CD4-positive, alpha-beta T cell (primary cell): ENCODE results near the gene MNDA. TPM values are rescaled to one million over a fixed set of nuclear protein-coding genes. Genes with fewer than 3 reads are reported as not detected.

Experiments used
- ATAC-seq: fragments of 200-7000 bp; cut with Tn5 transposase; one replicate; pipeline ENCODE4 v1.10.0; 2022; ENCODE audit warnings: mild to moderate bottlenecking; ENCODE audit not compliant: poor library complexity
- CTCF ChIA-PET: fragments of 350-600 bp; sonication (Branson Sonifier 250); formaldehyde crosslinking; loops from one replicate; lab custom pipeline; 2021; ENCODE audit warnings: antibody characterized with exemption, inconsistent platforms; lab: Charles Lee
- POLR2A ChIA-PET: fragments of 350-600 bp; sonication (Branson Sonifier 250); formaldehyde crosslinking; loops from one replicate; lab custom pipeline; 2021; ENCODE audit warnings: antibody characterized with exemption, inconsistent platforms; lab: Charles Lee
- DNase-seq, 14 experiments: peaks; one replicate each; pipeline ENCODE4 v3.0.0-alpha.2; 2013 to 2020; ENCODE audit warnings: mixed read lengths in 2 of 14
- H3K27ac ChIP-seq, 2 donors: one replicate each; pipeline versions ENCODE4 v1.5.1 to v1.7.0; 2013; ENCODE audit warnings: low read length in 2 of 2, low read depth in 1 of 2, mild to moderate bottlenecking in 1 of 2
- H3K27me3 ChIP-seq, 2 experiments: 1 replicate in 1 of 2; 2 replicates in 1 of 2; pipeline versions ENCODE4 v1.6.1 to v1.7.0; 2013; ENCODE audit warnings: low read length in 2 of 2, control low read depth in 1 of 2, mild to moderate bottlenecking in 1 of 2, moderate library complexity in 1 of 2; ENCODE audit not compliant: insufficient read depth in 2 of 2, control insufficient read depth in 1 of 2
- H3K36me3 ChIP-seq: one replicate; pipeline ENCODE4 v1.6.1; 2013; ENCODE audit warnings: low read length, control low read depth; ENCODE audit not compliant: insufficient read depth
- H3K4me1 ChIP-seq: one replicate; pipeline ENCODE4 v1.6.1; 2013; ENCODE audit warnings: low read length, control low read depth; ENCODE audit not compliant: insufficient read depth
- H3K4me3 ChIP-seq: one replicate; pipeline ENCODE4 v1.5.1; 2013; ENCODE audit warnings: mild to moderate bottlenecking, low read length, moderate library complexity
- H3K9me3 ChIP-seq, 2 experiments: 1 replicate in 1 of 2; 2 replicates in 1 of 2; pipeline versions ENCODE4 v1.6.1 to v1.7.0; 2013; ENCODE audit warnings: low read length in 2 of 2, mild to moderate bottlenecking in 2 of 2, control low read depth in 1 of 2, moderate library complexity in 1 of 2; ENCODE audit not compliant: control insufficient read depth in 1 of 2, insufficient read depth in 1 of 2
- H3K27ac Mint-ChIP-seq: one replicate; pipeline ENCODE4 v1.8.0; 2020; ENCODE audit warnings: mixed read lengths
- H3K27me3 Mint-ChIP-seq: one replicate; pipeline ENCODE4 v1.8.0; 2021; ENCODE audit warnings: mixed read lengths
- H3K36me3 Mint-ChIP-seq: one replicate; pipeline ENCODE4 v1.8.0; 2021; ENCODE audit warnings: low read depth, mixed read lengths
- H3K4me1 Mint-ChIP-seq: one replicate; pipeline ENCODE4 v1.8.0; 2021; ENCODE audit warnings: low read depth, mixed read lengths
- H3K4me3 Mint-ChIP-seq: one replicate; pipeline ENCODE4 v1.8.0; 2020; ENCODE audit warnings: mild to moderate bottlenecking, mixed read lengths
- H3K9me3 Mint-ChIP-seq: one replicate; pipeline ENCODE4 v1.8.0; 2020; ENCODE audit warnings: mixed read lengths
- CTCF ChIP-seq: fragments of 200-600 bp; IDR thresholded peaks from one replicate; pipeline ENCODE4 v1.8.0; 2022; ENCODE audit warnings: antibody characterized with exemption, mild to moderate bottlenecking
- intact Hi-C, 2 experiments: fragments of 100-400 bp; cut with DNase I in 1 of 2; cut with micrococcal nuclease in 1 of 2; formaldehyde crosslinking; loops; one replicate each; pipeline versions ENCODE4 v1.15.1 to v1.9.0; 2023 to 2025; cut with DNase I, micrococcal nuclease
- total RNA-seq, 174 experiments: library from RNA in 2 of 174; stranded (reverse) in 2 of 174; gene quantifications; one replicate each; pipeline ENCODE4 v1.2.3 and lab custom pipeline; 2021 to 2026

MNDA gene
- total RNA-seq, 2 experiments from 2014 or later, result 0.88 to 1.1 TPM

- no peaks in the 10 kb centered on the region for H3K4me1 ChIP-seq
- ChIA-PET CTCF (no interaction called here), POLR2A (no interaction called here)
- H3K36me3 ChIP-seq, result no peaks in the 10 kb centered on the region
- no peaks in the 10 kb centered on the region for H3K9me3 Mint-ChIP-seq
- H3K27ac ChIP-seq, result no peak overlapping the region
- DNase-seq (peak in 1 of 14 experiments; percentile 6), ATAC-seq (no peak)
- H3K36me3 Mint-ChIP-seq, result no peaks in the 10 kb centered on the region
- no peak overlapping the region for H3K4me3 ChIP-seq
- H3K27me3 Mint-ChIP-seq, result peaks cover 34% of the 10 kb centered on the region
- H3K27ac Mint-ChIP-seq, result no peak overlapping the region
- intact Hi-C loops, result loop anchor here in 1 of 2 experiments (5.0 kb wide), 2 partner anchors 129 to 274 kb away; no protein-coding TSS in a partner anchor
- H3K27me3 ChIP-seq, result peaks cover 0 to 10% of the 10 kb centered on the region in 2 experiments
- no peaks in the 10 kb centered on the region for H3K9me3 ChIP-seq
- H3K4me3 Mint-ChIP-seq, result no peak overlapping the region
- no peak for TF ChIP-seq CTCF
- no peaks in the 10 kb centered on the region for H3K4me1 Mint-ChIP-seq
Observed at GRCh38 chr1:158798531-158798930, 32.6 kb upstream of the MNDA start.

GRCh38 chr1:158799689-158800088, 31.5 kb upstream of the MNDA start:
- Histone ChIP-seq H3K36me3 (no peaks in the 10 kb centered on the region), H3K9me3 (no peaks in the 10 kb centered on the region), H3K4me3 (no peak overlapping the region), H3K27me3 (peaks cover 0 to 10% of the 10 kb centered on the region in 2 experiments), H3K4me1 (no peaks in the 10 kb centered on the region), H3K27ac (no peak overlapping the region)
- ChIA-PET CTCF (no interaction called here), POLR2A (no interaction called here)
- intact Hi-C loops, result loop anchor here in 1 of 2 experiments (5.0 kb wide), 2 partner anchors 128 to 273 kb away; no protein-coding TSS in a partner anchor
- Mint-ChIP-seq H3K27me3 (peaks cover 37% of the 10 kb centered on the region), H3K4me3 (no peak overlapping the region), H3K4me1 (no peaks in the 10 kb centered on the region), H3K27ac (no peak overlapping the region), H3K9me3 (no peaks in the 10 kb centered on the region), H3K36me3 (no peaks in the 10 kb centered on the region)
- no peak for ATAC-seq
- no peak for TF ChIP-seq CTCF
- DNase-seq, result no peak

- H3K4me1 Mint-ChIP-seq, result no peaks in the 10 kb centered on the region
- DNase-seq (no peak), ATAC-seq (no peak)
- H3K36me3 Mint-ChIP-seq, result no peaks in the 10 kb centered on the region
- CTCF ChIA-PET, result no interaction called here
- Histone ChIP-seq H3K9me3 (no peaks in the 10 kb centered on the region), H3K4me1 (no peaks in the 10 kb centered on the region), H3K27me3 (peaks cover 0 to 10% of the 10 kb centered on the region in 2 experiments), H3K4me3 (no peak overlapping the region), H3K36me3 (no peaks in the 10 kb centered on the region), H3K27ac (no peak overlapping the region)
- no peak overlapping the region for H3K4me3 Mint-ChIP-seq
- no peaks in the 10 kb centered on the region for H3K9me3 Mint-ChIP-seq
- H3K27me3 Mint-ChIP-seq, result peaks cover 35% of the 10 kb centered on the region
- intact Hi-C loops, result no loop called here
- no peak overlapping the region for H3K27ac Mint-ChIP-seq
- POLR2A ChIA-PET, result no interaction called here
- no peak for TF ChIP-seq CTCF
Observed at GRCh38 chr1:158800526-158800925, 30.6 kb upstream of the MNDA start.
